OCI-LY1 (cell line): Measurements from ENCODE around the gene KRTAP10-7.

ENCODE experiments used
- H2AFZ ChIP-seq: fragments of 200-600 bp; sonication (generic), shearing (Covaris generic); 2 replicates; pipeline ENCODE4 v1.6.0; 2014; ENCODE audit warnings: antibody characterized with exemption, mild to moderate bottlenecking, low read length
- H3F3A ChIP-seq: fragments of 200-600 bp; sonication (generic), shearing (Covaris generic); 2 replicates; pipeline ENCODE4 v1.6.0; 2014; ENCODE audit warnings: mild to moderate bottlenecking, antibody characterized with exemption, low read length, moderate library complexity; ENCODE audit not compliant: insufficient read depth
- H3K27ac ChIP-seq: fragments of 200-600 bp; sonication (generic); 2 replicates; pipeline ENCODE4 v1.5.1; 2014; ENCODE audit warnings: low read length, mixed run types, mild to moderate bottlenecking, low read depth; ENCODE audit not compliant: poor library complexity, severe bottlenecking
- H3K27me3 ChIP-seq: fragments of 200-600 bp; sonication (generic); 2 replicates; pipeline ENCODE4 v1.6.0; 2014; ENCODE audit warnings: antibody characterized with exemption, mild to moderate bottlenecking, low read length, moderate library complexity; ENCODE audit not compliant: insufficient read depth
- H3K36me3 ChIP-seq: fragments of 200-600 bp; sonication (generic); 2 replicates; pipeline ENCODE4 v1.6.1; 2014; ENCODE audit warnings: mild to moderate bottlenecking, antibody characterized with exemption, low read length, moderate library complexity, mixed read lengths; ENCODE audit not compliant: insufficient read depth
- H3K4me1 ChIP-seq: fragments of 200-600 bp; sonication (generic); 2 replicates; pipeline ENCODE4 v1.5.1; 2014; ENCODE audit warnings: mild to moderate bottlenecking, low read length, moderate library complexity; ENCODE audit not compliant: insufficient read depth, severe bottlenecking
- H3K4me2 ChIP-seq: fragments of 200-600 bp; sonication (generic), shearing (Covaris generic); 2 replicates; pipeline ENCODE4 v1.6.1; 2014; ENCODE audit warnings: low read length
- H3K4me3 ChIP-seq: fragments of 200-600 bp; sonication (generic); 2 replicates; pipeline ENCODE4 v1.5.1; 2014; ENCODE audit warnings: low read length, low read depth, mild to moderate bottlenecking, mixed read lengths; ENCODE audit not compliant: poor library complexity, severe bottlenecking
- H3K79me2 ChIP-seq: fragments of 200-600 bp; shearing (Covaris generic); 2 replicates; pipeline ENCODE4 v1.6.1; 2016; ENCODE audit warnings: mixed run types, low read length, mixed read lengths; ENCODE audit not compliant: insufficient read depth
- H3K9ac ChIP-seq: fragments of 200-600 bp; sonication (generic), shearing (Covaris generic); 2 replicates; pipeline ENCODE4 v1.6.1; 2014; ENCODE audit warnings: mild to moderate bottlenecking, low read length, mixed read lengths
- H3K9me2 ChIP-seq: fragments of 200-600 bp; sonication (generic), shearing (Covaris generic); 2 replicates; pipeline ENCODE4 v1.6.1; 2014; ENCODE audit warnings: low read depth, mild to moderate bottlenecking, low read length, mixed read lengths
- H3K9me3 ChIP-seq: fragments of 200-600 bp; shearing (Covaris generic); 2 replicates; pipeline ENCODE4 v1.6.1; 2014; ENCODE audit warnings: low read length, mixed read lengths
- H4K20me1 ChIP-seq: fragments of 200-600 bp; sonication (generic), shearing (Covaris generic); 2 replicates; pipeline ENCODE4 v1.6.0; 2016; ENCODE audit warnings: mild to moderate bottlenecking, low read length; ENCODE audit not compliant: insufficient read depth
- EZH2 ChIP-seq: fragments of 200-600 bp; sonication (generic), shearing (Covaris generic); IDR thresholded peaks from 2 replicates; pipeline ENCODE4 v1.8.0; 2017; ENCODE audit warnings: borderline replicate concordance, mixed run types, mild to moderate bottlenecking, antibody characterized with exemption, low read length, moderate library complexity, mixed read lengths
- TF ChIP-seq, protein P1 (sequence below): fragments of 200-600 bp; sonication (generic), shearing (Covaris generic); IDR thresholded peaks from 2 replicates; pipeline ENCODE4 v1.5.1; 2017; ENCODE audit warnings: mild to moderate bottlenecking, antibody characterized with exemption, low read length, moderate library complexity, mixed read lengths

KRTAP10-7 gene

DNA sequence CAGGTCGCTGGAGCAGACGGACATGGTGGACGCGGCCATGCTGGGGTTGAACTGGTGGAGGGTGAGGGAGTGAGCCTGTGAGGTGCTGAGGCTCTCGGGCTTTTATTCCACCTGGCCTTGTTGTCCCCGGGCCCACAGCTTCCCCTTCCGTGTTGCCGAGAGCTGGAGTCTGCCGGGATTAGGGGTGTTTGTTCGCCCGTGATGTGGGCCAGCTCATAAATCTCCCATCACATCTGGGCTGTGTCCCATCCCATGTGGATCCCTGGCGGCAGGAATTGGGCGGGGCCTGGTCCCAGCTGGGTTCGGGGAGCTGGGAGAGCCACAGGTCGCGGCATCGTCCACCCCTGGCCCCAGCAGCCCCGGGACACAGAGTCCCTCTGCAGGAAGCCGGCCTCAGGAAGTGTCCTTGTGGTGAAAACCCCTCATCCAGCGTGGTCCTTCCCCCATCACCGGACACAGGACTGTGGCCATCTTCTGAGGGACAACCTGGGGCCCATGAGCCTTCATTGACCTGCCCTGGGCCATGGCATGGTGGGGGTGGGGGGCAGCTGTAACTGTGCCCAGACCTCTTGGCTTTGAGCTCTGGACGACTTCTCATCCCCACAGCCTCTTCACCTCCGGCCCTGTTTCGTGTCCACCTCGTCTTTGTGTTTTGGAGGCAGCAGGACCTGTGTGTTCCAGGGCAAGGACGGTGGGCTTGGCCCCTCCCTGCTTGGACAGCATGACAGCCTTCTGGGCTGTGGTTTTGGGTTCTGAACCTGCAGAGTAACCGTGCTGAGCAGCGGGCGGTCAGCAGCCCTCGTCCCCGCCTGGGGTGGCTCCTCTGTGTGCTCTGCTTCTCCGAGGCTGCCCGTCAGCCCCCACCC is 7.7 kb upstream of the KRTAP10-7 start, which contains the start of gene KRTAP10-6:
KRTAP10-6 (minus strand) TSS at position 60 of the 866 bp plus-strand sequence; CDS start at position 39, 21 bp downstream.
- Histone ChIP-seq H3K36me3 (no peaks in the 10 kb centered on the region), H4K20me1 (no peaks in the 10 kb centered on the region), H3K9me3 (no peaks in the 10 kb centered on the region), H3K4me2 (no peak within 1 kb of the TSS), H3K4me3 (no peak within 1 kb of the TSS), H3K4me1 (no peaks in the 10 kb centered on the region), H3K9me2 (no peaks in the 10 kb centered on the region), H3K9ac (no peak within 1 kb of the TSS), H2AFZ (no peak within 1 kb of the TSS), H3K79me2 (no peaks in the 10 kb centered on the region), H3K27ac (no peak within 1 kb of the TSS), H3K27me3 (no peaks in the 10 kb centered on the region), H3F3A (no peaks in the 10 kb centered on the region)
- TF ChIP-seq EZH2 = no peak
- TF ChIP-seq, protein P1, sequence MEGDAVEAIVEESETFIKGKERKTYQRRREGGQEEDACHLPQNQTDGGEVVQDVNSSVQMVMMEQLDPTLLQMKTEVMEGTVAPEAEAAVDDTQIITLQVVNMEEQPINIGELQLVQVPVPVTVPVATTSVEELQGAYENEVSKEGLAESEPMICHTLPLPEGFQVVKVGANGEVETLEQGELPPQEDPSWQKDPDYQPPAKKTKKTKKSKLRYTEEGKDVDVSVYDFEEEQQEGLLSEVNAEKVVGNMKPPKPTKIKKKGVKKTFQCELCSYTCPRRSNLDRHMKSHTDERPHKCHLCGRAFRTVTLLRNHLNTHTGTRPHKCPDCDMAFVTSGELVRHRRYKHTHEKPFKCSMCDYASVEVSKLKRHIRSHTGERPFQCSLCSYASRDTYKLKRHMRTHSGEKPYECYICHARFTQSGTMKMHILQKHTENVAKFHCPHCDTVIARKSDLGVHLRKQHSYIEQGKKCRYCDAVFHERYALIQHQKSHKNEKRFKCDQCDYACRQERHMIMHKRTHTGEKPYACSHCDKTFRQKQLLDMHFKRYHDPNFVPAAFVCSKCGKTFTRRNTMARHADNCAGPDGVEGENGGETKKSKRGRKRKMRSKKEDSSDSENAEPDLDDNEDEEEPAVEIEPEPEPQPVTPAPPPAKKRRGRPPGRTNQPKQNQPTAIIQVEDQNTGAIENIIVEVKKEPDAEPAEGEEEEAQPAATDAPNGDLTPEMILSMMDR = no peak

DNA sequence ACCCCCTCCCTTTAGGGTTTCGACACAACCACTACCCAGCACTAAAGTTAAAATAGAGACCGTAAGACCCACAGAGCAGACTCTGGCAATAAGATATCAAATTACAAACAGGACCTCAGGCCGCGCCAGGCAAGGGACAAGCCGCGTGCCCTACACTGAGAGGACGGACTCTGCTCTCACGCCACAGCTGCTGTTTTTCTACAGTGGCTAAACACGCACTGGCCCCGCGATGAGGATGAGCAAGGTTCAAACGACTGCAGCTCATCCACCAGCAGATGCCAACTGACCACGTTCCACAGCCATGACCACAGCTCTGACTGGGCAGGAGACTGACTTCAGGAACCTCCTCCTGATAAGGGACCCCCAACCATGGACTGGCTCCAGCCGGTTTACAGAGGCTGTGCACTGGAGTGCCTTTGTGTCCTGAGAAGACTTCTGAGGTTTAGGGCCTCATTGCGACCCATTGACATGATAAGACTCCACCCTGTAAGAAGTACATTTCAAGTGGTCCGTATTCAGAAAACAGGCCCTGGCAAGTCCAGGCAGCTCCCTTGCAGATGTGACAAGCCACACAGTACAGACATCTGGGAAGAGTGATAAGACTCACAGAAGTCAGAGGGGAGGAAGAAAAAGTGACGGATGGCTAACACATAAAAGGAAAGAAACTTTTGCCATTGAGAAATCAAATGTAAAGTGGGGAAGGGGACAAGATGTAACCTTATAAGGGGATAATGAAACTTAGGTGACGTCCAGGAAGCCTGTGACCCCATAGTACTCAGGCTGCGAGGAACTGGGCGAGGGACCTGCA is 6.6 kb upstream of the KRTAP10-7 start:
- Histone ChIP-seq H3K4me3 (no peak overlapping the region), H4K20me1 (no peaks in the 10 kb centered on the region), H3K27ac (no peak overlapping the region), H3K9ac (no peak overlapping the region), H3K36me3 (no peaks in the 10 kb centered on the region), H3K27me3 (no peaks in the 10 kb centered on the region), H3K9me2 (no peaks in the 10 kb centered on the region), H3K9me3 (no peaks in the 10 kb centered on the region), H3K4me1 (no peaks in the 10 kb centered on the region), H2AFZ (no peak overlapping the region), H3K4me2 (no peak overlapping the region), H3K79me2 (no peaks in the 10 kb centered on the region), H3F3A (no peaks in the 10 kb centered on the region)
- TF ChIP-seq EZH2 = no peak
- TF ChIP-seq, protein P1 = no peak

DNA sequence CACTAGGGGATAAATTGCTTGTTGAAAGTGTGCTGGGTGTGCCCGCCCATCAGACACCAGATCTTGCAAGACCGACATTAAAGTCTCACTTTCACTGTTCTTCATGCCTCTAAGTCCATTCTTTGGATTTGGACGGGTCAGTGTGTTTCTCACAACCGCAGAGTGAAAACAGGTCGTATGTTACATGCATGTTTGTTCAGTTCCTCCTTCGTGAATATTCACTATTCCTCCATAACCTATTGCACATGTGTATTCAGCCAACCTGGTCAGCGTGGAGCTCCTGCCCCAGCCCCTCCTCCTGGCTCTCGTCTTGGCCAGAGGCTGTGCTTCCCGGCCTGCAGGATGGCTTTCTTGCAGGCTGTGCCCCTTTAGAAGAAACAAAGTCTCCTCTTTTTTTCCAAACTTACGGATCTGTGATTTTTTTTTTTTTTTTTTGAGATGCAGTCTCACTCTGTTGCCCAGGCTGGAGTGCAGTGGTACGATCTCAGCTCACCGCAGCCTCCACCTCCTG is 5.9 kb upstream of the KRTAP10-7 start:
- H3K9me3 ChIP-seq = no peaks in the 10 kb centered on the region
- no peak overlapping the region for H3K9ac ChIP-seq
- no peak overlapping the region for H3K4me2 ChIP-seq
- H4K20me1 ChIP-seq = no peaks in the 10 kb centered on the region
- H2AFZ ChIP-seq = no peak overlapping the region
- no peak overlapping the region for H3K27ac ChIP-seq
- no peaks in the 10 kb centered on the region for H3K36me3 ChIP-seq
- H3K4me1 ChIP-seq = no peaks in the 10 kb centered on the region
- H3K27me3 ChIP-seq = no peaks in the 10 kb centered on the region
- no peak overlapping the region for H3K4me3 ChIP-seq
- no peaks in the 10 kb centered on the region for H3K79me2 ChIP-seq
- no peak for TF ChIP-seq EZH2
- TF ChIP-seq, protein P1 = no peak
- H3K9me2 ChIP-seq = no peaks in the 10 kb centered on the region
- no peaks in the 10 kb centered on the region for H3F3A ChIP-seq
